ENCODE results near the gene SH3BP1.

- no peak for TF ChIP-seq EP300 (IDR thresholded peaks at IDR 0.05; ENCODE audit: low read depth)
- TF ChIP-seq, protein P1, sequence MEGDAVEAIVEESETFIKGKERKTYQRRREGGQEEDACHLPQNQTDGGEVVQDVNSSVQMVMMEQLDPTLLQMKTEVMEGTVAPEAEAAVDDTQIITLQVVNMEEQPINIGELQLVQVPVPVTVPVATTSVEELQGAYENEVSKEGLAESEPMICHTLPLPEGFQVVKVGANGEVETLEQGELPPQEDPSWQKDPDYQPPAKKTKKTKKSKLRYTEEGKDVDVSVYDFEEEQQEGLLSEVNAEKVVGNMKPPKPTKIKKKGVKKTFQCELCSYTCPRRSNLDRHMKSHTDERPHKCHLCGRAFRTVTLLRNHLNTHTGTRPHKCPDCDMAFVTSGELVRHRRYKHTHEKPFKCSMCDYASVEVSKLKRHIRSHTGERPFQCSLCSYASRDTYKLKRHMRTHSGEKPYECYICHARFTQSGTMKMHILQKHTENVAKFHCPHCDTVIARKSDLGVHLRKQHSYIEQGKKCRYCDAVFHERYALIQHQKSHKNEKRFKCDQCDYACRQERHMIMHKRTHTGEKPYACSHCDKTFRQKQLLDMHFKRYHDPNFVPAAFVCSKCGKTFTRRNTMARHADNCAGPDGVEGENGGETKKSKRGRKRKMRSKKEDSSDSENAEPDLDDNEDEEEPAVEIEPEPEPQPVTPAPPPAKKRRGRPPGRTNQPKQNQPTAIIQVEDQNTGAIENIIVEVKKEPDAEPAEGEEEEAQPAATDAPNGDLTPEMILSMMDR (IDR thresholded peaks at IDR 0.05): no peak
Observed at GRCh38 chr22:37641561-37641949, 2.1 kb downstream of the SH3BP1 start.
